H1 (cell line): ENCODE results near the gene NXPH1. TPM values are rescaled to one million over a fixed set of nuclear protein-coding genes. Genes with fewer than 3 reads are reported as not detected.

Experiments used
- CTCF ChIA-PET: fragments of 300-600 bp; sonication (Branson Sonifier 250); formaldehyde crosslinking; loops from one replicate; lab custom pipeline; 2021; ENCODE audit not compliant: partially characterized antibody; lab: Charles Lee
- POLR2A ChIA-PET: fragments of 300-600 bp; sonication (Branson Sonifier 250); formaldehyde crosslinking; loops from one replicate; lab custom pipeline; 2021; ENCODE audit warnings: inconsistent platforms; ENCODE audit not compliant: partially characterized antibody; lab: Charles Lee
- DNase-seq, 2 experiments: peaks; one replicate each; pipeline versions ENCODE4 v3.0.0 to v3.0.0-alpha.2; 2010 to 2022; ENCODE audit warnings: low spot score in 2 of 2, low read depth in 1 of 2, mixed read lengths in 1 of 2
- FAIRE-seq: peaks from 2 replicates; lab custom pipeline; 2011; peaks lifted over from hg19 to GRCh38; lab: Jason Lieb, UNC
- H2AFZ ChIP-seq: 2 replicates; pipeline ENCODE4 v1.8.1; 2012; ENCODE audit warnings: low read length, inconsistent platforms
- H2AK5ac ChIP-seq: 2 replicates; pipeline ENCODE4 v1.6.1; 2013; ENCODE audit warnings: low read depth, low read length
- H2BK120ac ChIP-seq: replicated peaks from 2 replicates; pipeline ENCODE3; 2013; ENCODE audit warnings: low read depth, low read length, inconsistent platforms
- H2BK12ac ChIP-seq: 2 replicates; pipeline ENCODE4 v1.6.1; 2013; ENCODE audit warnings: low read depth, low read length
- H2BK15ac ChIP-seq: 2 replicates; pipeline ENCODE4 v1.6.1; 2013; ENCODE audit warnings: low read length
- H2BK20ac ChIP-seq: 2 replicates; pipeline ENCODE4 v1.6.1; 2013; ENCODE audit warnings: low read length
- H2BK5ac ChIP-seq: 2 replicates; pipeline ENCODE4 v1.6.1; 2013; ENCODE audit warnings: low read depth, low read length
- H3K14ac ChIP-seq: 2 replicates; pipeline ENCODE4 v1.6.1; 2013; ENCODE audit warnings: inconsistent platforms; ENCODE audit not compliant: insufficient read length
- H3K18ac ChIP-seq: 2 replicates; pipeline ENCODE4 v1.6.1; 2013; ENCODE audit warnings: low read length; ENCODE audit errors: extremely low read depth
- H3K23ac ChIP-seq: 2 replicates; pipeline ENCODE4 v1.6.1; 2013; ENCODE audit warnings: inconsistent platforms; ENCODE audit not compliant: insufficient read length
- H3K23me2 ChIP-seq: 2 replicates; pipeline ENCODE4 v1.6.1; 2013; ENCODE audit warnings: low read depth, low read length
- H3K27ac ChIP-seq: 2 replicates; pipeline ENCODE4 v1.6.1; 2011; ENCODE audit warnings: low read depth, low read length, inconsistent platforms
- H3K27me3 ChIP-seq, 4 experiments: replicated peaks in 1 of 4; 1 replicate in 1 of 4; 2 replicates in 3 of 4; pipeline versions ENCODE4 v1.6.1 to v1.8.1; 2011 to 2013; ENCODE audit warnings: low read length in 3 of 4, mild to moderate bottlenecking in 3 of 4, inconsistent platforms in 2 of 4, mixed read lengths in 2 of 4, moderate library complexity in 1 of 4; ENCODE audit not compliant: control insufficient read depth in 3 of 4, insufficient read depth in 3 of 4; ENCODE audit errors: extremely low read depth in 1 of 4
- H3K36me3 ChIP-seq, 4 experiments: 2 replicates each; pipeline versions ENCODE4 v1.6.1 to v1.8.1; 2011 to 2013; ENCODE audit warnings: mild to moderate bottlenecking in 4 of 4, low read length in 3 of 4, moderate library complexity in 2 of 4, control low read depth in 1 of 4, inconsistent platforms in 1 of 4; ENCODE audit not compliant: insufficient read depth in 4 of 4, control insufficient read depth in 2 of 4
- H3K4ac ChIP-seq: replicated peaks from 2 replicates; pipeline ENCODE3; 2013; ENCODE audit warnings: low read length, low read depth, mixed read lengths, inconsistent platforms; ENCODE audit not compliant: insufficient read length
- H3K4me1 ChIP-seq, 4 experiments: replicated peaks in 1 of 4; 1 replicate in 1 of 4; 2 replicates in 3 of 4; pipeline versions ENCODE4 v1.6.1 to v1.8.1; 2011 to 2013; ENCODE audit warnings: low read length in 3 of 4, inconsistent platforms in 2 of 4, mixed read lengths in 1 of 4; ENCODE audit not compliant: insufficient read depth in 4 of 4, control insufficient read depth in 3 of 4
- H3K4me2 ChIP-seq, 2 experiments: 2 replicates each; pipeline versions ENCODE4 v1.6.1 to v1.8.1; 2011 to 2013; ENCODE audit warnings: low read depth in 2 of 2, low read length in 2 of 2, control low read depth in 1 of 2, inconsistent platforms in 1 of 2, mild to moderate bottlenecking in 1 of 2; ENCODE audit not compliant: insufficient read depth in 1 of 2
- H3K4me3 ChIP-seq, 4 experiments: fragments of 200-600, 300-600 bp in 1 of 4; sonication (generic), shearing (Covaris generic), sonication (Bioruptor Twin) in 1 of 4; 2 replicates each; pipeline versions ENCODE4 v1.5.1 to v1.8.1; 2011 to 2016; ENCODE audit warnings: low read length in 4 of 4, low read depth in 3 of 4, control low read depth in 2 of 4, inconsistent platforms in 2 of 4, mild to moderate bottlenecking in 2 of 4, mixed read lengths in 1 of 4, moderate library complexity in 1 of 4; ENCODE audit not compliant: insufficient read depth in 2 of 4; ENCODE audit errors: extremely low read depth in 1 of 4
- H3K56ac ChIP-seq: replicated peaks from 2 replicates; pipeline ENCODE3; 2013; ENCODE audit warnings: low read depth, mild to moderate bottlenecking, mixed read lengths, low read length, inconsistent platforms; ENCODE audit not compliant: insufficient read length
- H3K79me1 ChIP-seq: 2 replicates; pipeline ENCODE4 v1.6.1; 2013; ENCODE audit warnings: low read depth, low read length, control low read depth
- H3K79me2 ChIP-seq, 2 experiments: 2 replicates each; pipeline versions ENCODE4 v1.6.1 to v1.8.1; 2012 to 2013; ENCODE audit warnings: low read length in 2 of 2, mild to moderate bottlenecking in 2 of 2, inconsistent platforms in 1 of 2; ENCODE audit not compliant: insufficient read depth in 2 of 2, control insufficient read depth in 1 of 2
- H3K9ac ChIP-seq, 4 experiments: replicated peaks in 1 of 4; 1 replicate in 1 of 4; 2 replicates in 3 of 4; pipeline versions ENCODE4 v1.6.1 to v1.8.1; 2011 to 2013; ENCODE audit warnings: low read depth in 3 of 4, low read length in 3 of 4, control low read depth in 2 of 4, mild to moderate bottlenecking in 2 of 4, moderate library complexity in 2 of 4, inconsistent platforms in 1 of 4; ENCODE audit errors: extremely low read depth in 1 of 4
- H3K9me3 ChIP-seq, 2 experiments: 2 replicates each; pipeline versions ENCODE4 v1.6.1 to v1.8.1; 2012 to 2013; ENCODE audit warnings: mild to moderate bottlenecking in 2 of 2, moderate library complexity in 2 of 2, control low read depth in 1 of 2, inconsistent platforms in 1 of 2, low read depth in 1 of 2, low read length in 1 of 2, mixed read lengths in 1 of 2; ENCODE audit not compliant: insufficient read depth in 2 of 2
- H4K20me1 ChIP-seq, 2 experiments: replicated peaks in 1 of 2; 2 replicates each; pipeline versions ENCODE3 to v1.8.1; 2011 to 2013; ENCODE audit warnings: inconsistent platforms in 2 of 2, low read length in 2 of 2, mild to moderate bottlenecking in 1 of 2; ENCODE audit not compliant: insufficient read depth in 2 of 2, control insufficient read depth in 1 of 2
- H4K5ac ChIP-seq: 2 replicates; pipeline ENCODE4 v1.6.1; 2013; ENCODE audit warnings: low read length, low read depth, mixed read lengths, inconsistent platforms; ENCODE audit not compliant: insufficient read length
- H4K8ac ChIP-seq: 2 replicates; pipeline ENCODE4 v1.8.0; 2013; ENCODE audit warnings: mild to moderate bottlenecking, moderate library complexity, low read length, inconsistent platforms; ENCODE audit not compliant: insufficient read depth; ENCODE audit errors: extremely low read depth
- H4K91ac ChIP-seq: replicated peaks from 2 replicates; pipeline ENCODE3; 2013; ENCODE audit warnings: low read length, mixed read lengths, inconsistent platforms; ENCODE audit not compliant: insufficient read length
- GABPA ChIP-seq: IDR thresholded peaks from 2 replicates; pipeline ENCODE4 v1.6.1; 2011; ENCODE audit warnings: mild to moderate bottlenecking, low read length, moderate library complexity, borderline replicate concordance; ENCODE audit not compliant: insufficient read depth
- NANOG ChIP-seq: IDR thresholded peaks from 2 replicates; pipeline ENCODE4 v1.6.1; 2011; ENCODE audit warnings: low read length, low read depth, mild to moderate bottlenecking, inconsistent platforms; ENCODE audit not compliant: insufficient read depth, poor library complexity, severe bottlenecking
- WGBS, 2 experiments: shearing (Covaris generic) in 1 of 2; methylation state at CpG; one replicate each; pipeline versions ENCODE4 v1.1.6 to v1.1.7; 2013 to 2015; ENCODE audit warnings: low lambda C conversion rate in 2 of 2, mixed read lengths in 2 of 2, inconsistent platforms in 1 of 2, low coverage in 1 of 2, missing lambda C conversion rate in 1 of 2; ENCODE audit not compliant: insufficient replicate concordance in 2 of 2, insufficient coverage in 1 of 2, insufficient read length in 1 of 2; ENCODE audit errors: extremely low coverage in 1 of 2, missing lambda C conversion rate in 1 of 2; 5-methylcytosine and 5-hydroxymethylcytosine counted together
- polyA plus RNA-seq, 7 experiments: library from polyadenylated mRNA; depleted of rRNA in 3 of 7; stranded (reverse) in 5 of 7; unstranded in 2 of 7; fragments of >200 nt in 5 of 7; fragments of 200-250 nt in 2 of 7; gene quantifications; 1 replicate in 5 of 7; 2 replicates in 1 of 7; 4 replicates in 1 of 7; pipeline versions ENCODE4 v1.2.1 to v1.2.3, GENCODE V29; 2011 to 2013; ENCODE audit warnings: missing spikeins in 2 of 7, mixed read lengths in 2 of 7
- total RNA-seq: library from RNA; stranded (reverse); fragmentation: NEBNext Ultra II Directional; extraction: Animal tissue kit (Norgen Biotek cat#: 25700); gene quantifications from 2 replicates; pipeline ENCODE4 v1.2.1, GENCODE V29; 2021
- TF ChIP-seq, protein P1 (sequence below), 3 experiments: IDR thresholded peaks; 1 replicate in 2 of 3; 2 replicates in 1 of 3; pipeline versions ENCODE4 v1.5.1 to v1.6.1; 2011; ENCODE audit warnings: low read length in 3 of 3, mild to moderate bottlenecking in 3 of 3, inconsistent platforms in 2 of 3, low read depth in 1 of 3, moderate library complexity in 1 of 3; ENCODE audit not compliant: insufficient read depth in 1 of 3; ENCODE audit errors: control extremely low read depth in 1 of 3

The NXPH1 gene
- total and polyA plus RNA-seq, 2 of the 8 experiments (the other 6 are each of a cell fraction or from before 2014, with no cell fraction given): 0.14 to 1.0 TPM

DNA sequence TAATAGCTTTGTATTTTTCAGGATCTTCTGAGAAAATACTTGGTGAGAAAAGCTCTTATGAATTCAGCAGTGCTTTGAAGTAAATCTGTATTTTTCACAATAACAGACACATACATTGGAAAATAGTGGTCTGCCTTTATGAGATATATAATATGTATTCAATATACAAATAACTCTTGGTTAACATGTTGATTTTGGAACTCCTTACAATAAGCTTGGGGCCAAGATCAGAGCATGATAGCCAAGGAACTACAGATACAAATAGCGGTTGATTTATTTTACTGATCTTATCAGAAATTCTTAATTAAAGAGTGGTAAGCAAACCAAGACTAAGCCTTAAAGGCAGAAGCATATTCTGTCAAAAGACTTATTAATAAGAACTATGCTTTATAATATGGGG, 24.5 kb upstream of the NXPH1 start:
- Histone ChIP-seq H3K4me2 (no peak overlapping the region), H3K36me3 (no peaks in the 10 kb centered on the region), H3K4ac (no peak overlapping the region), H3K79me2 (no peaks in the 10 kb centered on the region), H4K20me1 (no peaks in the 10 kb centered on the region), H2BK5ac (no peak overlapping the region), H3K23ac (no peak overlapping the region), H2BK15ac (no peak overlapping the region), H3K14ac (no peak overlapping the region), H3K18ac (no peak overlapping the region), H2AK5ac (no peak overlapping the region), H3K9me3 (no peaks in the 10 kb centered on the region), H2BK120ac (no peak overlapping the region), H3K27ac (no peak overlapping the region), H2AFZ (no peak overlapping the region), H4K91ac (no peak overlapping the region), H3K27me3 (no peaks in the 10 kb centered on the region), H3K4me1 (no peaks in the 10 kb centered on the region), H3K9ac (no peak overlapping the region), H3K79me1 (no peaks in the 10 kb centered on the region), H3K56ac (no peak overlapping the region), H2BK20ac (no peak overlapping the region), H4K8ac (no peak overlapping the region), H2BK12ac (no peak overlapping the region), H4K5ac (no peak overlapping the region), H3K23me2 (no peaks in the 10 kb centered on the region; the same call in 1 of the 2 replicates), H3K4me3 (no peak overlapping the region)
- FAIRE-seq (no peak), DNase-seq (no peak)
- TF ChIP-seq, protein P1, sequence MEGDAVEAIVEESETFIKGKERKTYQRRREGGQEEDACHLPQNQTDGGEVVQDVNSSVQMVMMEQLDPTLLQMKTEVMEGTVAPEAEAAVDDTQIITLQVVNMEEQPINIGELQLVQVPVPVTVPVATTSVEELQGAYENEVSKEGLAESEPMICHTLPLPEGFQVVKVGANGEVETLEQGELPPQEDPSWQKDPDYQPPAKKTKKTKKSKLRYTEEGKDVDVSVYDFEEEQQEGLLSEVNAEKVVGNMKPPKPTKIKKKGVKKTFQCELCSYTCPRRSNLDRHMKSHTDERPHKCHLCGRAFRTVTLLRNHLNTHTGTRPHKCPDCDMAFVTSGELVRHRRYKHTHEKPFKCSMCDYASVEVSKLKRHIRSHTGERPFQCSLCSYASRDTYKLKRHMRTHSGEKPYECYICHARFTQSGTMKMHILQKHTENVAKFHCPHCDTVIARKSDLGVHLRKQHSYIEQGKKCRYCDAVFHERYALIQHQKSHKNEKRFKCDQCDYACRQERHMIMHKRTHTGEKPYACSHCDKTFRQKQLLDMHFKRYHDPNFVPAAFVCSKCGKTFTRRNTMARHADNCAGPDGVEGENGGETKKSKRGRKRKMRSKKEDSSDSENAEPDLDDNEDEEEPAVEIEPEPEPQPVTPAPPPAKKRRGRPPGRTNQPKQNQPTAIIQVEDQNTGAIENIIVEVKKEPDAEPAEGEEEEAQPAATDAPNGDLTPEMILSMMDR (IDR thresholded peaks at IDR 0.05; ENCODE audit: control extremely low read depth in 1 of 3, insufficient read depth in 1 of 3, low read depth in 1 of 3, low read length in 3 of 3): no peak
- TF ChIP-seq NANOG (no peak), GABPA (no peak)
- POLR2A ChIA-PET: no interaction called here
- CTCF ChIA-PET: interaction anchor here (0.7 to 2.9 kb wide), 3 partner anchors 10 to 373 kb away, joined by 3 to 11 read pairs (median 3); no protein-coding TSS in a partner anchor
- 91% methylated on average over 1 of the region's 1 CpG; no CpG with 5 or more reads in 1 of the 2 experiments for WGBS, 2 experiments
